ENCODE data around the gene BTBD10.

GRCh38 chr11:13376838-13377237 lies 86.2 kb downstream of the BTBD10 start:
- no peak for TF ChIP-seq CTCF (IDR thresholded peaks at IDR 0.05)
- no peak for TF ChIP-seq POLR2A (IDR thresholded peaks at IDR 0.05; ENCODE audit: low read depth)
- no peak for TF ChIP-seq EP300 (IDR thresholded peaks at IDR 0.05)

Data from esophagus muscularis mucosa (tissue), 4 donors.